Measurements from ENCODE around the gene SPPL3. TPM values are rescaled to one million over a fixed set of nuclear protein-coding genes. Genes with fewer than 3 reads are reported as not detected.

SPPL3 gene
- total and polyA plus RNA-seq, 2 experiments from 2014 or later, result 20.0 to 67.3 TPM

DNA sequence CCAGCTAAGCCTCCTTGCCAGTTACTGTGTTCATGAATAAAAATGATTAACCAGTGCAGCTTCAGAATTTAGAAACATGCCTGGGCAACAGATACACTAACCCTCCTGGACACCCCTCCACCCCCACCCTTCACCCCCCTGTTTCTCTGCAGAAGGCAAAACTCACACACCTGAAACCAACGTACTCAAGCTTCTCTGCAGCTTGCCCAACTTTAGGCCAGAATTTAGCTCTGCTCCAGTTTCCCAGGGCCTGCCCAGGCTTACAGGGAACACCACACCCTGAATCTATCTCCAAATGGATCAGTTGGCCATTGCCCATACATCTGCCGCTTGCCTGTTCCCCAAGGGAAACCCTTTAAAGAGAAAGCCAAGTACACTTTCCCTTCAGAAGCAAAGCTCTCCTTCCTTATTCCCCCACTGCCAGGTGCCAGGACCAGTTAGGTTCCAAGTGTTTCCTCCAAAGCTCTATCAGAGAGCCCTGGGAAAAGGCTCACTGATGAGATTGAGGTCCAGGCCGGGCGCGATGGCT lies 1.8 kb upstream of the SPPL3 start:
- Histone ChIP-seq H3K27me3 (no peaks in the 10 kb centered on the region), H3K4me2 (no peak overlapping the region), H3K9me2 (replicated peaks; ENCODE audit: insufficient read depth) (no peaks in the 10 kb centered on the region), H3K4me3 (no peak overlapping the region), H3K27ac (no peak overlapping the region), H4K20me1 (ENCODE audit: insufficient read depth, poor library complexity, severe bottlenecking) (peaks cover 25% of the 10 kb centered on the region), H3K36me3 (replicated peaks; ENCODE audit: insufficient read depth, low read depth) (no peaks in the 10 kb centered on the region), H2AFZ (no peak overlapping the region), H3K79me2 (peaks cover 29% of the 10 kb centered on the region), H3K9me3 (ENCODE audit: low read depth) (no peaks in the 10 kb centered on the region), H3K4me1 (ENCODE audit: insufficient read depth) (peaks cover 12% of the 10 kb centered on the region)
- DNase-seq (ENCODE audit: low spot score), result no peak
- WGBS (ENCODE audit: low lambda C conversion rate, missing lambda C conversion rate), result 95% methylated on average over 5 of the region's 5 CpGs
- TF ChIP-seq EZH2 (IDR thresholded peaks at IDR 0.05; ENCODE audit: borderline replicate concordance) (no peak), EZH2phosphoT487 (IDR thresholded peaks at IDR 0.05; ENCODE audit: low read depth, severe bottlenecking, unreplicated experiment) (no peak)
- TF ChIP-seq, protein P1, sequence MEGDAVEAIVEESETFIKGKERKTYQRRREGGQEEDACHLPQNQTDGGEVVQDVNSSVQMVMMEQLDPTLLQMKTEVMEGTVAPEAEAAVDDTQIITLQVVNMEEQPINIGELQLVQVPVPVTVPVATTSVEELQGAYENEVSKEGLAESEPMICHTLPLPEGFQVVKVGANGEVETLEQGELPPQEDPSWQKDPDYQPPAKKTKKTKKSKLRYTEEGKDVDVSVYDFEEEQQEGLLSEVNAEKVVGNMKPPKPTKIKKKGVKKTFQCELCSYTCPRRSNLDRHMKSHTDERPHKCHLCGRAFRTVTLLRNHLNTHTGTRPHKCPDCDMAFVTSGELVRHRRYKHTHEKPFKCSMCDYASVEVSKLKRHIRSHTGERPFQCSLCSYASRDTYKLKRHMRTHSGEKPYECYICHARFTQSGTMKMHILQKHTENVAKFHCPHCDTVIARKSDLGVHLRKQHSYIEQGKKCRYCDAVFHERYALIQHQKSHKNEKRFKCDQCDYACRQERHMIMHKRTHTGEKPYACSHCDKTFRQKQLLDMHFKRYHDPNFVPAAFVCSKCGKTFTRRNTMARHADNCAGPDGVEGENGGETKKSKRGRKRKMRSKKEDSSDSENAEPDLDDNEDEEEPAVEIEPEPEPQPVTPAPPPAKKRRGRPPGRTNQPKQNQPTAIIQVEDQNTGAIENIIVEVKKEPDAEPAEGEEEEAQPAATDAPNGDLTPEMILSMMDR (IDR thresholded peaks at IDR 0.05; ENCODE audit: poor library complexity), result no peak

DNA sequence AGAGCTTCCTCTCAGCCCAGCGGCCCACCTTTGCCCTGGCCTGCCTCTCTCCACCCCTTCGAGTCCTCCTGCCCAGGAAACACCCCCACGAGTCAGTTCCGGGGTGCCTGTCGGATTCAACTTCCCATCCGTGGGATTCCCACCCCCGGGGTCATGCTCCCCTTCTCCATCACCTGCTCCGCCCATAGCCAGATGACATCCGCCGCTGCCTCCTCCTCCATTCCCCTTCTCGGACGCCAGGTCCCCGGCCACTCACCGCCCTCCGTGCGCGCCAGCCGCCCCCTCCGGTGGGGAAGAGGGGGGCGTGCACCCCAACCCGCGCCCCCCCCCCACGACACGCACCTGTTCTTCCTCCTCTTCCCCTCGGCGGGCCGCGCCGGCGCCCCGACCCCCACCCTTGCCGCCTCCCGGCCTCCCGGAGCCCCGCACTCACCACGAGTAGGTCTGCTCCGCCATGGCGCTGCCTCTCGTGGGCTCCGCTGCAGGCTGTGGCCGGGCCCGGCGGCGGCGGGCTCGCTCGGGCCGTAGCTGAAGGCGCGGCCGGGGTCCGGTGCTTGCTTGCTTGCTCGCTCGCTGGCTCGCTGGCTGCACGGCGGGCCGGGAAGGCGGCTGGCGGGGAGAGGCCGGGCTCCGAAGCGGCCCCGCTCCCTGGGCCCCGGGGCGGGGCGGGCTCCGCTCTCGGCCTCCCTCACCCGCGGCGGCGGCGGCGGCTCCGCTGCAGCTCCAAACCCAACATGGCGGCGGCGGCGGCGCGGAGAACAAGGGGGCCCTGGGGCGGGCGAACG lies 554 bp downstream of the SPPL3 start:
- H3K79me2 ChIP-seq, result peaks cover 52% of the 10 kb centered on the region
- H2AFZ ChIP-seq, result peak overlapping the region; percentile 61
- peak overlapping the region; percentile 93 for H3K27ac ChIP-seq
- H3K9me2 ChIP-seq (replicated peaks; ENCODE audit: insufficient read depth), result no peaks in the 10 kb centered on the region
- H3K36me3 ChIP-seq (replicated peaks; ENCODE audit: insufficient read depth, low read depth), result no peaks in the 10 kb centered on the region
- H4K20me1 ChIP-seq (ENCODE audit: insufficient read depth, poor library complexity, severe bottlenecking), result peaks cover 48% of the 10 kb centered on the region
- no peaks in the 10 kb centered on the region for H3K27me3 ChIP-seq
- 2% methylated on average over 34 of the region's 85 CpGs for WGBS (ENCODE audit: low lambda C conversion rate, missing lambda C conversion rate)
- H3K9me3 ChIP-seq (ENCODE audit: low read depth), result no peaks in the 10 kb centered on the region
- no peak for TF ChIP-seq EZH2phosphoT487 (IDR thresholded peaks at IDR 0.05; ENCODE audit: low read depth, severe bottlenecking, unreplicated experiment)
- no peak for TF ChIP-seq EZH2 (IDR thresholded peaks at IDR 0.05; ENCODE audit: borderline replicate concordance)
- TF ChIP-seq, protein P1 (IDR thresholded peaks at IDR 0.05; ENCODE audit: poor library complexity), result no peak
- peak overlapping the region; percentile 97 for H3K4me2 ChIP-seq
- peak overlapping the region; percentile 69 for H3K4me3 ChIP-seq
- H3K4me1 ChIP-seq (ENCODE audit: insufficient read depth), result peaks cover 12% of the 10 kb centered on the region
- peak; percentile 74 for DNase-seq (ENCODE audit: low spot score)

DNA sequence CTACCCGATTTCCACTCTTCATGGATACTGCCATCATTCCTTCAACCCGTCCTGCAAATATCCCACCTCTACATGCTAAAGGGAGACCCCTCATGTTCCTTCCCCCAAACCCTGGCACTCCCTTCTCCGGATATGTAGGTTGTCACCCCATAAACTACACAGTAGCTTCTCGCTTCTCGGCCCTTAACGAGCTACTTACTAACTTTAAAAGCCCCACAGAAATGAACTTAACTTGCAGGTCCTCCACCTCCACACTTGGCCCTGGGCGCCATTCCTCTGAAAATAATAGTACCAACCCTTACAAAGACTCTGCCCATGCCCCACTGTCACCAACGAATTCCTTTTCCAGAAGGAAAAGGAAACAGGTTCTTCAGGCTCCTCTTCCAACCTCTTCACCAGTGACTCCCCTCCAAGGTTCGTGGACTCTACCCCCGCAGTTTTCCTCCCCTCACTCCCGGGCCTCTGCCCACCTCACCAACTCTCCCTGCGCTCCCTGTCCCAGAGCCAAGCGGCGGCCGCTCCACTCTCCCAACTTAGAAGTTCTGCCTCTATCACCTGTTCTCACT lies 1.2 kb downstream of the SPPL3 start:
- Histone ChIP-seq H3K9me2 (replicated peaks; ENCODE audit: insufficient read depth) (no peaks in the 10 kb centered on the region), H3K4me3 (peak overlapping the region; percentile 69), H3K27ac (peak overlapping the region; percentile 93), H3K4me2 (peak overlapping the region; percentile 97), H3K4me1 (ENCODE audit: insufficient read depth) (peaks cover 12% of the 10 kb centered on the region), H2AFZ (peak overlapping the region; percentile 61), H3K27me3 (no peaks in the 10 kb centered on the region), H4K20me1 (ENCODE audit: insufficient read depth, poor library complexity, severe bottlenecking) (peaks cover 55% of the 10 kb centered on the region), H3K36me3 (replicated peaks; ENCODE audit: insufficient read depth, low read depth) (no peaks in the 10 kb centered on the region), H3K9me3 (ENCODE audit: low read depth) (no peaks in the 10 kb centered on the region), H3K79me2 (peaks cover 59% of the 10 kb centered on the region)
- WGBS (ENCODE audit: low lambda C conversion rate, missing lambda C conversion rate), result 13% methylated on average over 14 of the region's 15 CpGs
- DNase-seq (ENCODE audit: low spot score), result no peak
- TF ChIP-seq, protein P1 (IDR thresholded peaks at IDR 0.05; ENCODE audit: poor library complexity), result no peak
- TF ChIP-seq EZH2phosphoT487 (IDR thresholded peaks at IDR 0.05; ENCODE audit: low read depth, severe bottlenecking, unreplicated experiment) (no peak), EZH2 (IDR thresholded peaks at IDR 0.05; ENCODE audit: borderline replicate concordance) (no peak)

Measured in hepatocyte (in vitro differentiated cells).